EH (cell line): ENCODE measurements around the gene RHD.
"Not testable (repeated sequence)": the region's sequence is repeated elsewhere in the genome, so short reads cannot be mapped to it uniquely, and the experiment has no call there.

Experiments used
- DNase-seq: peaks from one replicate; pipeline ENCODE4 v3.0.0-alpha.2; 2015; ENCODE audit warnings: low read depth

RHD gene

GRCh38 chr1:25308168-25308567 is 35.9 kb downstream of the RHD start:
- not testable (repeated sequence) for DNase-seq

GRCh38 chr1:25309085-25309484 is 36.8 kb downstream of the RHD start:
- peak; percentile 86 for DNase-seq

- DNase-seq = peak; percentile 79
Observed at GRCh38 chr1:25309486-25309885, 37.2 kb downstream of the RHD start.

GRCh38 chr1:25312806-25313470 is 40.6 kb downstream of the RHD start:
- not testable (repeated sequence) for DNase-seq

- peak; percentile 97 for DNase-seq
Observed at GRCh38 chr1:25320314-25320938, 48.1 kb downstream of the RHD start.

GRCh38 chr1:25322127-25322526 is 49.8 kb downstream of the RHD start:
- not testable (repeated sequence) for DNase-seq

GRCh38 chr1:25324407-25324806 is 52.1 kb downstream of the RHD start:
- not testable (repeated sequence) for DNase-seq

GRCh38 chr1:25327864-25328790 is 55.8 kb downstream of the RHD start:
- not testable (repeated sequence) for DNase-seq

- not testable (repeated sequence) for DNase-seq
Observed at GRCh38 chr1:25328791-25329185, 56.5 kb downstream of the RHD start.

- not testable (repeated sequence) for DNase-seq
Observed at GRCh38 chr1:25329336-25329735, 57.0 kb downstream of the RHD start.

- DNase-seq = peak; percentile 83
Observed at GRCh38 chr1:25329950-25330349, 57.6 kb downstream of the RHD start.

GRCh38 chr1:25336922-25337354 is 64.6 kb downstream of the RHD start:
- DNase-seq = not testable (repeated sequence)

- not testable (repeated sequence) for DNase-seq
Observed at GRCh38 chr1:25337483-25338187, 65.3 kb downstream of the RHD start.

GRCh38 chr1:25338188-25338981 is 66.1 kb downstream of the RHD start, which contains the start of gene TMEM50A:
Gene TMEM50A, plus strand, starts transcription at chr1:25338334. Its CDS starts 2,153 bp downstream, at chr1:25340487.
- DNase-seq = peak; percentile 88

- DNase-seq = no peak
Observed at GRCh38 chr1:25338986-25339385, 66.7 kb downstream of the RHD start.

GRCh38 chr1:25341746-25342145 is 69.4 kb downstream of the RHD start:
- no peak for DNase-seq

GRCh38 chr1:25342846-25343245 is 70.5 kb downstream of the RHD start:
- peak; percentile 14 for DNase-seq

GRCh38 chr1:25343872-25344271 is 71.6 kb downstream of the RHD start:
- DNase-seq = peak; percentile 96

GRCh38 chr1:25347556-25347955 is 75.2 kb downstream of the RHD start:
- DNase-seq = no peak

- DNase-seq = no peak
Observed at GRCh38 chr1:25349606-25350005, 77.3 kb downstream of the RHD start.

- no peak for DNase-seq
Observed at GRCh38 chr1:25355841-25356395, 83.6 kb downstream of the RHD start.
